ENCODE measurements around the gene FAM3D.

DNA sequence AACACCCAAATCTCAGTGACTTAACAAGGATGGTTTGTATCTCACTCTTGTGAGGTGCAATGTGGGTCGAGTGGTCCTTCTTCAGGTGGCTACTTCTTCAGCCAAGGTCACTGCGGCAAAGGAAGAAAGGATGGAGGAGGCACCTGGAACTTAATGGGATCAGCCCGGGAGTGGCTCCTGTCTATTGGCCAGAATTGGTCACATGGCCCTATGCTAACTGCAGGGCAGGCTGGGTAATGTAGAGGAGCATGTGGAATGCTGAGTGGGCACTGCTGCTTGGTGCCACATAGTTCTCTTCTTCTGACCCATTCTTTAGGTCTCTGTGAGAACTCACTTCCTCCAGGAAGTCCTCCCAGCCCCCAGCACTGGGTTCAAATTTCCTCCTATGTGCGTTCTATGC, 20.3 kb upstream of the FAM3D start:
- TF ChIP-seq, protein P1, sequence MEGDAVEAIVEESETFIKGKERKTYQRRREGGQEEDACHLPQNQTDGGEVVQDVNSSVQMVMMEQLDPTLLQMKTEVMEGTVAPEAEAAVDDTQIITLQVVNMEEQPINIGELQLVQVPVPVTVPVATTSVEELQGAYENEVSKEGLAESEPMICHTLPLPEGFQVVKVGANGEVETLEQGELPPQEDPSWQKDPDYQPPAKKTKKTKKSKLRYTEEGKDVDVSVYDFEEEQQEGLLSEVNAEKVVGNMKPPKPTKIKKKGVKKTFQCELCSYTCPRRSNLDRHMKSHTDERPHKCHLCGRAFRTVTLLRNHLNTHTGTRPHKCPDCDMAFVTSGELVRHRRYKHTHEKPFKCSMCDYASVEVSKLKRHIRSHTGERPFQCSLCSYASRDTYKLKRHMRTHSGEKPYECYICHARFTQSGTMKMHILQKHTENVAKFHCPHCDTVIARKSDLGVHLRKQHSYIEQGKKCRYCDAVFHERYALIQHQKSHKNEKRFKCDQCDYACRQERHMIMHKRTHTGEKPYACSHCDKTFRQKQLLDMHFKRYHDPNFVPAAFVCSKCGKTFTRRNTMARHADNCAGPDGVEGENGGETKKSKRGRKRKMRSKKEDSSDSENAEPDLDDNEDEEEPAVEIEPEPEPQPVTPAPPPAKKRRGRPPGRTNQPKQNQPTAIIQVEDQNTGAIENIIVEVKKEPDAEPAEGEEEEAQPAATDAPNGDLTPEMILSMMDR (conservative IDR thresholded peaks at IDR 0.05; ENCODE audit: low read depth, low read length), result no peak
- TF ChIP-seq EZH2 (IDR thresholded peaks at IDR 0.05; ENCODE audit: borderline replicate concordance, low read depth, low read length, poor library complexity, severe bottlenecking), result no peak
